DLD1 (cell line): Measurements from ENCODE around the gene ITGA1.
"Not testable (repeated sequence)": the region's sequence is repeated elsewhere in the genome, so short reads cannot be mapped to it uniquely, and the experiment has no call there.

Source experiments
- in situ Hi-C: cut with HindIII; loops from 2 replicates; pipeline ENCODE4 v1.10.0; 2017; ENCODE audit warnings: low sequenced_read_pairs

Gene ITGA1

GRCh38 chr5:52800394-52801213 is 12.9 kb downstream of the ITGA1 start:
- in situ Hi-C loops: no loop called here

GRCh38 chr5:52801329-52801728 is 13.6 kb downstream of the ITGA1 start:
- in situ Hi-C loops: no loop called here

DNA sequence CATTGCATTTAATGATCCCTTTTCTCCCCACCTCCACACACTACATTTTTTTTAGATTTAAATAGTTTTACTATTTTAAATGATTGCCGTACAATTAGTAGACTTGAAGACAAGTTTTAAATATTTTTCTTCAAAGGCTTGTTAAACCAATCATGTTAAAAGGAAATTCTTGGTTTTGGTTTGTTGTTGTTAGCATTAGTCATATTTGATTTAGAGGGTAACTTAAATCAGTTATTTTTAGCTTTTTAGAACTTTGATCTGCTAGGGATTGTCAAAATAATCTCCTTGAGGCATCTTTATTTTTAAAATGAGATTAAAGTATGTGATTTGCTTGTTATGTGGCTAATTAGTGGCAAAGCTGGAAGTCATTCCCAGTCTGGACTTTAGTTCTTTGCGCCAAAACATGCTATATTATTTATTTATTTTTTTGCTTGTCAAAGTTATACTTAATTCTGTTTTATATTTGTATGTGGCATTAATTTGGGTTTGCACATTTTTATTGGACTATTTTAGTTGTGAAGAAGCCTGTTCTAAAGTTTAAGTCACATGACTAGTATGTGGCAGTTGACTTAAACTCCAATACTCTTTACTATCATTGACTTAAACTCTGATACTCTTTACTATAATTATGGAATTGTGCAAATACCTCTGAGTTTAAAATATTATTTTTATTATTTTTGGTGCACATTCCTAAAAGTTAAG is 14.7 kb downstream of the ITGA1 start:
- in situ Hi-C loops: no loop called here

GRCh38 chr5:52802974-52803336 is 15.2 kb downstream of the ITGA1 start:
- in situ Hi-C loops: no loop called here

- in situ Hi-C loops: no loop called here
Observed at GRCh38 chr5:52804387-52804791, 16.7 kb downstream of the ITGA1 start.

DNA sequence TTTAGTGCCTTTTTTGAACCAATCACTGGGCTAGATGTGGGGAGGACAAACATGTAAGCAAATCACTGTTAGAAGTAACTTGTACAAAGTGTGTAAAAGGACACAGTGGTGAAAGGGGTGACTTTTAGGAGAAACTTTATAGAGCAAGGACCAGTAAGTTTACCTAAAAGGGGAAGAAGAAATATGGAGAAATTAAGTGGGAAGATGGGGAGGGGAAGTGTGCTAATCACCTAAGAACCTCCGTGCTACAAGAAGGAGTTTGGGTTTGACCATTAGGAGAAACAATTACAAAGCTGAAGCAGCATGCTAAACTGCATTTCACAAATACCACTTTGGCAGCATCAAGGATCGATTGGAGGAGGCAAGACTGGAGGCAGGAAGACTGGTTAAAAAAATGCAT is 17.3 kb downstream of the ITGA1 start:
- in situ Hi-C loops: no loop called here

DNA sequence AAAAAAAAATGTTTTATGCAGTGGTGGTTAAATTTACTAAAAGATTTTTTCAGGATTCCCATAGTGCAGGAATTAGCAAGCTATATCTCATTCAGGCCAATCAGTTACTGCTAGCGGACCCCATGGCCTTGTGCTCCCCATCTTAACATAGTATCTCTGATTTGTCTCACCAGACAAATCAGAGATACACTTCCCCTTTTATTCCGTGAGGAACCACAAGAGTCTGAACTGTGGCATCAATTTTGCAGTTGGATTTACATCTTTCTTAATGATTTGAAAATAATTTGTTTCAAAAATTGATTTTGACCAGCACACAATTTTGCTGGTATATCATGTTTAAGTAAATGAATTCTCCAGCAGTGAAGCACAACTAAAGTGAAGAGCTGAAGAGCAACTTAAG is 17.9 kb downstream of the ITGA1 start:
- in situ Hi-C loops: no loop called here

DNA sequence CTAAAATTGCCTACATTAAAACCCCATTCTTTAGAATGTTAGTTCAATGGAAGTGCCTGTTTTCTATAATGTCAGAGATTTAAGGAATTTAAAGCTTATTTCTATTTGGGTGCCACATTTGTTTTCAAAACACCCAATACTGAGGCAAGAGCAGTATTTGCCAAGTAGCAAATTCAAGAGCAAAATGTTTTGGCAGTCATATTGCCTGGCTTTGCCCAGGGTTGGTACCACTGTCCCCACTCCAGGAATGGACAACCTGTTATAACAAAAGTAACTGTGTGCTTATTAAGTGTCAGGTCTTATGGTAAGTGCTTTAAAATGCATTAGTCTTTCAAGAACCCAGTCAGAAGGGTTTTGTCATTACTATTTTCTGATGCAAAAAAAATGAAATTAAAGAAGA is 19.3 kb downstream of the ITGA1 start:
- in situ Hi-C loops: no loop called here

- in situ Hi-C loops: no loop called here
Observed at GRCh38 chr5:52807723-52808122, 20.0 kb downstream of the ITGA1 start.

- in situ Hi-C loops: no loop called here
Observed at GRCh38 chr5:52808316-52808901, 20.7 kb downstream of the ITGA1 start.

DNA sequence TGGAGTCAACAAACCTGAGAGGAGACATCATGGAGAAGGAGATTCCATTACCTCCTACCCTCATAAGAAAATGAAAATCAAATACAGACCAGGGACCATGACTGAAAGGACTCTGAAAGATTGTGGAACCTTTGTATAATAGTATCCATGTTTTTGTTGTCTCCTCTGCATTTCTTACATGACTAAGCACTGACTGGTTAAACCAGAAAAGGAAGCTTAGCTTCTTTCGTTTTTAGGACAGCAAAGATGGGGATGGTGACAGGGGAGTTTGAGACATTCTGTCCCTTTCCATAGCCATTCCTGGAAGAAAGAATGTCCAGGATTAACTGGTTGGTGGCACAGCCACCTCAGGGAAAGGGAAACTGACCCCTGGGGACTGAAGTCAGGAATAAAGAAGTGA is 22.2 kb downstream of the ITGA1 start:
- in situ Hi-C loops: no loop called here

GRCh38 chr5:52810426-52810825 is 22.7 kb downstream of the ITGA1 start:
- in situ Hi-C loops: no loop called here

GRCh38 chr5:52811067-52811749 is 23.5 kb downstream of the ITGA1 start:
- in situ Hi-C loops: no loop called here

DNA sequence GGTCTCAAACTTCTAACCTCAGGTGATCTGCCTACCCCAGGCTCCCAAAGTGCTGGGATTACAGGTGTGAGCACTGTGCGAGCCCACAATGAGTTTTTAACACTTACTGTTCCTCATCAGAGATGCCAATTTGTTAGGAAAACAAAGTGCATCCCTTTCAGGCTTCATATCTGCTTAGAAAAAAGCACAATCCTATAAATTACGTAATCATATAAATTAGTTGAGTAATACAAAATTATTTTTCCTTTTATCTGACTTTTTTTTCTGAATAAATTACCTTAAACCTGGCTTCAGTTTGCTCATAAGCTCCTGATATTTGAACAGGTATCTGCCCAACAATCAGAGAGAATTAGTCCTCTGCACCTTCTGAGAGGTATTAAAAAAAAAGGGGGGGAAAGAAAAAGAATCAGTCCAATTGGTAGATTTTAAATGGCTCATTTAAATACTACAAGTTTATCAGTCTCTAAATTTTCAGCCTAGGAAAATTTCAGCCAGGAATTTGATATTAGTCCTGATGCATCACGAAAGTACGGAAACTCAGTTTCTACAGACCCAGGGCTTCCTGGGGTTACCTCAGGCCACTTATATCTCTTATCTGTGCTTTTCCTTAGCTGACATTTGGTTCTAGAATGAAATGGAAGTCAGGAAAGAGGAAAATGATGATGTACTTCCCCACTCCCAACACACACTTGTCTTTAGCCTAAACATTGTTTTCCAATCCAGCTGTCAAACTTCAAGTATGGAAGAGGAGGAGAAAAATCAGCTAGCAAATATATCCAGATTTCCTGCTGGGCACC is 26.8 kb downstream of the ITGA1 start:
- in situ Hi-C loops: no loop called here

GRCh38 chr5:52817818-52818217 is 30.1 kb downstream of the ITGA1 start:
- in situ Hi-C loops: no loop called here

DNA sequence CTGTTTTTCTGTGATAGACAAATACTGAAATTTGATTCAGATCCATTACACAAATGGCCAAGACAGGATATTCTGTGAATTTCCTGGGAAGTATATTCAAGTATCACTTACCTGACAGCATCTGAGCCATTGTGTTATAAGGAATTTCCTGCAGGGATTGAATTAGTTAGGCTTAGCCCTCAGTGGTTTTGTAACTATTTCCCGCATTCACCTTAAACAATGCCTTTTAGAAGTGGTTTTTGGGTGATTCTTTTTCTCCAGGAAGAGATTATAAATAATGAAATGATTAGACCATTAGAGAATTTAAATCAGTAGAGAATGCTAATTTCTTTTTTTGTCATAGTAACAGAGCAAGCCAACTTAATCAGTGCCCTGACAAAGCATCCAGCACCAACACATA is 30.6 kb downstream of the ITGA1 start:
- in situ Hi-C loops: no loop called here

DNA sequence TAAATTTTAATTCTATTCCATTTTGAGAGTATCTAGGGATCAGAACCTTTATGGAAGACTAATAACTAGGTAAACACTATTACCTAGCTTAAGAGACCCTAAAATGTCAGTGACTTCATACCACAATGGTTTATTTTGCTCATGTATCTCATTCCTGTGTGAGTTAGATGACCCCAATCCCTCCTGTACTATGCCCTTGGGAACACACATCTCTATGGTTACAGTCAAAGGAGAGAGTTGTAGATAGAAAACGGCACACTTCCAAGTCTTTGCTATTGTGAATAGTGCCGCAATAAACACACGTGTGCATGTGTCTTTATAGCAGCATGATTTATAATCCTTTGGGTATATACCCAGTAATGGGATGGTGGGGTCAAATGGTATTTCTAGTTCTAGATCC is 31.1 kb downstream of the ITGA1 start:
- in situ Hi-C loops: not testable (repeated sequence)

GRCh38 chr5:52821901-52822300 is 34.2 kb downstream of the ITGA1 start:
- in situ Hi-C loops: no loop called here

- in situ Hi-C loops: no loop called here
Observed at GRCh38 chr5:52822437-52822836, 34.7 kb downstream of the ITGA1 start.

DNA sequence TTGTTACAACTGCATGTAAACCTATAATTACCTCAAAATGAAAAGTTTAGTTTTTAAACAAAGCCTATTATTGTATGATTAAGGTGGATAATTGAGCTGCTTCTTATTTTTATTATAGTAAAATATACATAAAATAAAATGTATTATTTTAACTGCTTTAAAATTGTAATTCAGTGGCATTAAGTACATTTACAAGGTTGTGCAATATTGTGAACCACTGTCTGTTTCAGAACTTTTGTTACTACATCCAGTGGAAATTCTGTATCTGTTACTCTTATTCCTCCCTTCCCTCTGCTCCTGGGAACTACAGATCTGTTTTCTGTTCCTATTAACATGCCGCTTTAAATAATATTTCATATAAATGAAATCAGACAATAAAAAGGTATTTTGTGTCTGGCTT is 37.1 kb downstream of the ITGA1 start:
- in situ Hi-C loops: no loop called here

- in situ Hi-C loops: no loop called here
Observed at GRCh38 chr5:52825826-52826225, 38.1 kb downstream of the ITGA1 start.
